ENCODE results near the gene SLC38A1.

SLC38A1 gene

GRCh38 chr12:46227616-46228015 is 41.2 kb downstream of the SLC38A1 start:
- no peak for DNase-seq

- DNase-seq: no peak
Observed at GRCh38 chr12:46224386-46224785, 44.5 kb downstream of the SLC38A1 start.

- DNase-seq: no peak
Observed at GRCh38 chr12:46223047-46223446, 45.8 kb downstream of the SLC38A1 start.

GRCh38 chr12:46222636-46223035 is 46.2 kb downstream of the SLC38A1 start:
- no peak for DNase-seq

GRCh38 chr12:46221255-46222128 is 47.4 kb downstream of the SLC38A1 start:
- DNase-seq: no peak

- no peak for DNase-seq
Observed at GRCh38 chr12:46219877-46220655, 48.8 kb downstream of the SLC38A1 start.

- DNase-seq: no peak
Observed at GRCh38 chr12:46219132-46219876, 49.5 kb downstream of the SLC38A1 start.

- no peak for DNase-seq
Observed at GRCh38 chr12:46218322-46219095, 50.3 kb downstream of the SLC38A1 start.

- DNase-seq: no peak
Observed at GRCh38 chr12:46217541-46218321, 51.1 kb downstream of the SLC38A1 start.

- no peak for DNase-seq
Observed at GRCh38 chr12:46214668-46215436, 54.0 kb downstream of the SLC38A1 start.

GRCh38 chr12:46212108-46212982 is 56.5 kb downstream of the SLC38A1 start:
- DNase-seq: no peak

GRCh38 chr12:46210873-46211439 is 57.9 kb downstream of the SLC38A1 start:
- DNase-seq: no peak

GRCh38 chr12:46209914-46210872 is 58.6 kb downstream of the SLC38A1 start:
- no peak for DNase-seq

- DNase-seq: no peak
Observed at GRCh38 chr12:46209170-46209569, 59.7 kb downstream of the SLC38A1 start.

GRCh38 chr12:46208370-46208769 is 60.5 kb downstream of the SLC38A1 start:
- DNase-seq: no peak

GRCh38 chr12:46207644-46208043 is 61.2 kb downstream of the SLC38A1 start:
- DNase-seq: no peak

- DNase-seq: no peak
Observed at GRCh38 chr12:46206471-46206870, 62.4 kb downstream of the SLC38A1 start.

- no peak for DNase-seq
Observed at GRCh38 chr12:46205294-46205693, 63.5 kb downstream of the SLC38A1 start.

Data from NCI-H1694 (cell line).